ENCODE measurements around the gene SYNJ2.

Gene SYNJ2

DNA sequence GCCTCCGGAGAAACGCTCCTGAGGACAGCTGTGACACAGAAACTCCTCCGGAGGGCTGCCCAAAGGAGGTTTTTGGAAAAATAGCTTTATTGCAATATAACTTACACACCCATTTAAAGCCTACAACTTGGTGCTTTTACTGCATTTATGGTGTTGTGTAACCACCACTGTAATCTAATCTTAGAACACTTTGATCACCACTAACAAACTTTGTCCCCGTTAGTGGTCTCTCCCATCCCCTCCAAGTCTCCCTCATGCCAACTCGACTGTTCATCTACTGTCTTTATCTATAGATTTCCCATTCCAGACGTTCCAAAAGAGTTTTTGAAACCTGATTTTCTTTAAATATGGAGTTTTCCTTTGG is 62.8 kb downstream of the SYNJ2 start:
- DNase-seq: no peak

DNA sequence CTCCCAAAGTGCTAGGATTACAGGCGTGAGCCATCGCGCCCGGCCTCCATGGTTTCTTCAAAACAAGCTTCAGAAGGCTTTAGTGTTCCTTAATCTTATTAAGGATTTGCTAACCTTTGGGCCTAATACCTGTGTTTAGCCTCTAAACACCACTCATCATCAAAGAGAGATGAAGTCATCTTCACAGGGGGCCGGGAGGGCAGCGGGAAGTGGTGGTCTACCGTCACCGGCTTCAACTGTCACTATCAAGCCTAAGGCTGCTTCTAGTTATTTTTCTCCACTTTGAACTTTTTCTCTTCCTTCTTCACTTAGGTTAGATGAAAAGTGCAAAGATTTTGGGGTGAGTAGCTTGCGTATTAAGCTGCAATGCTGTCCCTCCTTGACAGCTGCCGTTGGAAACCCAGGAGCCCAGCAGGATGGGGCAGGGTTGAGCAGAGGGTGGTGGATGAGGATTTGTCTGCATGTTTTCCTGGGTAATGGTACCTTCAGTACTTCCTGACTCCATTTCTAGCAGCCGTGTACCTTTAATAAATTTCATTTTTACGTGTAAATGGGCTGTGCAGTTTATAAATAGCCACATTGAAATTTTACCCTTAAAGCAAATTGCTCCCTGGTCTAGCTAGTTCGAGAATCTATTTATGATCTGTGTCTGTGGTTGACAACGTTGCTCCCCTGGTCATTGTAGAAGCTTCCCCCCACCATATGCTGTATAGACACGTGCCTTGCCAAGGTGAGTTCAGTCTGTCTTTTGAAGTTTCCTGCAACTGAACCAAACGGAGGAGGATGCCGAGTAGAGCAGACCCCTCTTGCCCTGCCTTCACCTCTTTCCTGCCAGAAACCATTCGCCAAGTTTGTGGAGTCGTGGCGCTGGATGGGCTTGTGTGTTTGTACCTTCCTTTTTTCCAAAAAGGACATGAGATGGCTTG is 64.8 kb downstream of the SYNJ2 start:
- no peak for DNase-seq

DNA sequence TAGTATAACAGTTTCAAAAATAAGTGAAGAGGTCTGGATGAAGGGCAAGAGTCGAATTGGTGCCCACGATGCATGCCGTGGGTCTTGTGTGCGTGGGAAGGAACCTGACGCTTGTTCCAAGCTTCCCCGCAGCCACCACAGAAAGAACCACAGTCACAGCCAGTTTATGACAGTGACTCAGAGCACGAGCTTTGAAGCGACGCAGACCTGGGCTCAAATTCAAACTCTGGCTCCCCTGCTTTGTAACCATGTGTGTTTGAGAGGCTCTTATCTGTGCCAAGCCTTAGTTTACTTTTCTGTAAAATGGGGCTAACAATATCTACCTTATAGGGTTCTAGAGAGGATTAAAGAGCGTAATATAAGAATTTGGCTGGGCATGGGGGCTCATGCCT is 65.5 kb downstream of the SYNJ2 start:
- DNase-seq: peak; percentile 13

DNA sequence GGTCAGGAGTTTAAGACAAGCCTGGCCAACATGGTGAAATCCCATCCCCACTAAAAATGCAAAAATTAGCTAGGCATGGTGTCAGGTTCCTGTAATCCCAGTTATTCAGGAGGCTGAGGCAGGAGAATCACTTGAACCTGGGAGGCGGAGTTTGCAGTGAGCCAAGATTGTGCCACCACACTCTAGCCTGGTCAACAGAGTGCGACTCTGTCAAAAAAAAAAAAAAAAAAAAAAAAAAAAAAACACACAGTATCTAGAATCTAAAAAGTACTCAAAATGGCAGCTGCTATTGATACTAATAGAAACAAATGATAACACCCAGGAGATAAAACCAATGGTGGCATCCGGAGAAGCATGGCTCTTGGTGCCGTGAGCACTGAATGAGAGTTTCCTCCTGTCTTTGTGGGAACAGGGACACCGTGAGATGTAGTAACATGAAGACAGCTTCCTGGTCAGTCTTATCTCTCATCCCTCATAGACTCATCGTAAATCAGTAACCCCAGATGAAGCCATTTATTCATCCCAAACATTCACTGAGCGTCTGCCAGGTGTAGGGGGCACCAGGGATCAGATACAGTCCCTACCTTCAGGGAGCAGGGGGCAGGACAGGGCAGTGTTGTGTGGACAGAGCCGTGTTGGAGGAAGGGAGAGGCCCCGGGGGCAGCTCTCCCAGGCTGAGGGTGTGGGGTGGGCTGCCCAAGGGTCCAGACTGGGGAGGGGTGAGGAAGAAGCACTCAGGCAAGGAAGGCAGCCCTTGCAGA is 66.1 kb downstream of the SYNJ2 start:
- DNase-seq: no peak

DNA sequence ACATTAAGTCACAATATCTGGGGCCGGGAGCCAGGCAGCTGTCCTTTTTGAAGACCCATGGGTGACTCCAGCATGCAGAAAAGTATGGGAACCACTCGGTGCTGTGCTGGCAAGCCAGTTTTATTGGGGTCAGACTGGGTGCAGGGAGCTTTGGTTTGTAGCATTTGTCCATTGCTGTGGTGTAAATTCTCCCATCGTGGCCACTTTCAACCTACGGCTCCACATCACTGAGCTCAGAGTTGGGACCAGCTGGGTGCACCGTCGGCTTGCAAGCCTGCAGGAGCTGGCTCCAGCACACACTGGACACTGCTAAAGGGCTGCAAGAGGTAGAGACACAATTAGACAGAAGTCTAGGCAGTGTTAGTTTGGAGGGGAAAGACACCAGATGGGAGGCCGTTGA is 66.9 kb downstream of the SYNJ2 start:
- DNase-seq: no peak

DNA sequence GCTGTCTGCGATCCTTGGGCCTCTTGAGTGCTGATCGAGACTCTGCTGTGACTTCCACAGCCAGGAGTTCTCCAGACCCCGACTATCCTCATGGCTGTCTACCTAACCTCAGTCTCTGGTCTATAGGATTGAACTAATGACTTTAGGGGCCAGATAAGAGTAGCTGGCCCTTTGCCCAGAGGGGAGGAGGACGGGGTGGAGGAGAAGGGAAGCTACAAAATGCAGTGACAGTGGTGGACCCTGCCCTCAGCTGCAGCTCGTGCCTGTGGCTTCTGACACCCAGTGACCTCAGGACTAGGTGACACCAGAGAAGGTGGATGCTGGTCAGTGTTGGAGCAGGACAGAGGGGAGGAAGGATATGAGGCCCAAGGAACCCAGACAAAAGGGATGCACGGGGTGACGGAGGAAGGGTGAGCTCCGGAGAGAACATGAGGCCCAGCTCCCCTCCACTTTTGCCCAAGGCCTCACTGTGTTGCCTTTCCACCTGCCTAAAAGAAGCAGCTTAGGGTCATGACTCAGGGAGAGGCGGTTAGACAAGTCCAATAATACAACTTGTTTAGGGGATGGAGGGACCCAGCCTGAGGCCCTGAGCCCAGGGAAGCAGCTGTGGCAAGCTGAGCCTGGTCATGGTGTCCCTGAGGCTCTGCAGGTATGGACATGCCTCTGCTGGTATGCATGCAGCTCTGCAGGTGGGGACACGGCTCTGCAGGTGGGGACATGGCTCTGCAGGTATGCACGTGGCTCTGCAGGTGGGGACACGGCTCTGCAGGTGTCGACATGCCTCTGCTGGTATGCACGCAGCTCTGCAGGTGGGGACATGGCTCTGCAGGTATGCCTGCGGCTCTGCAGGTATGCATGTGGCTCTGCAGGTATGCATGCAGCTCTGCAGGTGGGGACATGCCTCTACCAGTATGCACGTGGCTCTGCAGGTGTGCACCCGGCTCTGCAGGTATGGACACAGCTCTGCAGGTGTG is 67.7 kb downstream of the SYNJ2 start:
- no peak for DNase-seq

DNA sequence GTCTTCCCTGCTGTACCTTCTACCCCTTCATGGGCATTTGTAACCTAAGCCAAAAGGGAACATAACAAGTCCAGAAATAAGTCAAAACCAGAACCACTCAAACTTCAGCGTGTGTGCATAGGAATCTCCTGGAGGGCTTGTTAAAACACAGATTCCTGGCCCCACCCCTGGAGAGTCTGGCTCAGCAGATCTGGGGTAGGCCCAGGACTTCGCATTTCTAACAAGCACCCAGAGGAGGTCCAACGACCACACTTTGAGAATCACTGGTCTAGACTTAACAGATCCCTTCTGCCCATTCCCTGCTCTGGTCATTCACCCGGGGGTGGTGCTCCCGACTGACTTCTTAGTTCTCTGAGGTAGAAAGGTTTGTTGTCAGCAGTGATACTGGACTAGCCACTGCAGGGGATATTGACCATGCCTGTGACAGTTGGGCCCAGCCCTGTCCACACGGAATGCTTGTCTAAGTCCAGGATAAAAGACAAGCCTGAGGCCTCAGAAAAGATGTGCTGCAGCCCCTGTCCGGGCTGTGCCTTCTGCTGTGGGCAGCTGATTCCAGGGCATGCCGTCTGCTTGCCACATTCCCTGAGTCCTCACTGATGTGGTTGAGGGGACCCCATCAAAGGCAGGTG is 68.6 kb downstream of the SYNJ2 start:
- no peak for DNase-seq

DNA sequence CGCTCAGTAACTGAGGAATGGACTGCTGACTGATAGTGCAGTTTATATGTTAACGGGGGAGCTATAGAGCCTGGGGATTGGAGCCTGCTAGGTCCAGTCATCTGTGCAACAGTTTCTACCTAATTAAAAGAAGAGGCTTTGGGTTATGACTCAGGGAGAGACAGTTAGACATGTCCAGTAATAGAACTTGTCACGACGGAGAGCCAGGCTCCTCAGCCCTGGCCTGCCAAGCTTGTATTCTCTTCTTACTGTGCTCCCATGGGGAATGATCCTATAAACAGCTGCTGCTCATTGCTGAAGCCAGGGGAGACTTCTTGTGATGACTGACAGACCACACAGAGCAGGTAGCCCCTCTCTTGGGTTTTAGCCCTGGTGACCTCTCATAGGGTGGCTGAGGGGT is 69.3 kb downstream of the SYNJ2 start:
- no peak for DNase-seq

DNA sequence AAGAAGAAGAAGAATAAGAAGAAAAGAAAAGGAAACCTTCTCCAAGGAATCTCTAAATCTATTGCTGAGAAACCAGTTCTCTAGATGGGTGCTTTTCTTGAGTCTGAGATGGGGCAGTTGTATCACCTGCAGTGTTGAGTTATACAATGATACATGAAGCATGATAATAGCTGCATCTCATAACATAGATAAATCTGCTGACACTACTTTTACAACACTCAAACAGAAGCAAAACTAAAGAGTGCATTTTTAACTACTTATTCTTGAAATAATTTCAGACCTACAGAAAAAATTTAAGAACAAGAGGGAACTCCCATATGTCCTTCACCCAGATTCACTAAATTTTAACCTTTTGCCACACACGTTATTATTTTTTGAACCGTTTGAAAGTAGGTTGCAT is 70.3 kb downstream of the SYNJ2 start:
- no peak for DNase-seq

DNA sequence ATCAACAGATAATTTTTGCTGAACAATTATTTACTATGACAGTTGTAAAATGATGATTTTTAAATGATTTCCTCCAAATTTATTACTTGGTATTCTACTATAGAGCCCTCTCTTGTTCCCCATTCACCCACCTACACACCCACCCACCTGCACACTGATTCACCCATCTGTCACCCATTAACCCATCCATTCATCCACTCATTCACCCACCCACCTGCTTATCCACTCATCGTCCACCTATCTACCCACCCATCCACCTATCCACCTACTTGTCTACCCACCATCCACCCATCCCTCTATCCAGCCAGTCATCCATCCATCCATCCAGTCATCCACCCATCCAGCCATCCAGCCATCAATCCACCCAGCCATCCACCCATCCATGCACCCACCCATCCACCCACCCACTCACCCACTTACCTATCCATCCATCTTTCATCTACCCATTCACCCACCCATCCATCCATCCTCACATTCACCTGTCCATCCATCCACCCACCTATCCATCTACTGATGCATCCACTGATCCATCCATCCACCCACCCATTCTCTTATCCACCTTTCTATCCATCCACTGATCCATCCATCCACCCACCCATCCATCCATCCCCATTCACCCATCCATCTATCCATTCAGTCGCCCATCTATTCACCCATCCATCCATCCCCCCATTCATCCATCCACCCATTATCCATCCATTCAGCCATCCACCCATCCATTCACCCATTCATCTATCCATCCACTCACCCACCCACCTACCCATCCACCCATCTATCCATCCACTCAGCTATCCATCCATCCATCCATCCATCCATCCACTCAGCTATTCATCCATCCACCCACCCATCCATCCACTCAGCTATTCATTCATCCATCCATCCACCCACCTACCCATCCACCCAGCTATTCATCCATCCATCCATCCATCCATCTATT is 72.0 kb downstream of the SYNJ2 start:
- DNase-seq: no peak

DNA sequence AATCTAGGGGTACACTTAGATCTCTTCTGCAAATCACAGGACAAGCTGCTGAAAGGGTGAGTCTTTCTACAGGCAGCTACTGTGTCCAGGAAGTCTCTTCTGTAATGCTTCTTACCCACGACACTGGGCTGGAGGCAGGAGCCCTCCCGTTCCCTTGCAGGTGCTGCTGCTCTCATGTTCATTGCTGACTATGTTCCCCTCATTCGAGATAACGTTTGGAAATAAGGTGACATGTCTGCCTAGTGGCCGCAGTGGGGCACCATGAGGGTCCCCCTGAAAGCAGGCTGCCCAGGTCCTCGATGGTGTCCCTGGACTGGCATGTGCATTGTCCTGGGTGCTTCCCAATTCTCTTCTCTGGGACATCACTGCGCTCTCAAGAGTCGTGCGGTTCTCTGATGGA is 74.7 kb downstream of the SYNJ2 start:
- no peak for DNase-seq

DNA sequence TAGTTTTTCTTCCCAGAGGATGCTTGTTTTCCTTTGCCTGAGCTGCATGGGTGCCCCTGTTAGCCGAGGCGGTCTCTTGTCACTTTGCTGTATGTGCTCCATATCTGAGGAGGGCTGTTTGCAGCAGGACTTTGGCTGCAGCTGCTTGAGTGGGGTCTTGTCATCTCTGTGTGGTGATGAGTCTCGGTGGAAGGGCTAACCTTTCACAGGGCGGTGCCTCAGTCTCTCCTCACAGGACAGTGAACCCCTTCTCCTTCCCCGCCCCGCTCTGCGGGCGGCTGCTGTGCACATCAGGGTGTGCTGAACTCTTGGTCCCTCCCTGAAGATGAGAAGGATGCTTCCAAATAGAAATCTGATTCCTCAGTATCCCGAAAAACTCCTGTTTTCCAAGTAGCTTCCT is 75.1 kb downstream of the SYNJ2 start:
- DNase-seq: no peak

DNA sequence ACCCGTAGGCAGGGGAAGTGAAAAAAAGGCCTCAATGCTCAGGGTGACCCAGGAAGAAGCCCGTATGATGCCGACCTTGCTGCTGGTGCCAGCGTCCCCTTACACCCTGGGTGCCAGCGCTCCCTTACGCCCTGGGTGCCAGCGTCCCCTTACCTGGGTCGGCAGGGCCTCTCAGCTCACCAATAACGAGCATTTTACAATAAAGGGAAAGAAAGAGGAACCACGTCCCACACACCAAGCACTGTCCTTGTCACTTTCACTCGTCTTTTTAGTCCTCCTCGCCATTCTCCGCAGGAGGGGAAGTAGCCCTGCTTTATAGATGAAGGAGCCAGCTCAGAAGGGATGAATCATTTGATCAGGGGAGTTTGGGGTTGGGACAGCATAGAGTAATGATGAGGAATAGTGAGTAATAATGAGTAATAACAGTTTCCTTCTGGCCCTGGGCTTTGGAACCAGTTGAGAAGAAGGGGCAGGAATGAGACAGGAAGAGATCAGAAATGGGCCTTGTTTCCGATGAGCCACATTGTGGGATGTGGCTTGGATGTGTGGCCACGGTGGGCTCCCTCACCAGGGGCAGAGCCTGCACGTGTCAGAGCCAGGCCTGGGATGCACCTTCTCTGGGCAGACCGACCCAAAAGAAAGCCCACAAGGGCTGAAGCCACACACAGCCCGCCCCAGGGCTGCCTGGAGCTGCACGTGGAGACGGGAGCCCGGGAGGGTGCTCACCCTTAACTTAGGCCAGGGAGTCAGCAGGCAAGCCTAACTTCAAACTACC is 75.7 kb downstream of the SYNJ2 start:
- no peak for DNase-seq

DNA sequence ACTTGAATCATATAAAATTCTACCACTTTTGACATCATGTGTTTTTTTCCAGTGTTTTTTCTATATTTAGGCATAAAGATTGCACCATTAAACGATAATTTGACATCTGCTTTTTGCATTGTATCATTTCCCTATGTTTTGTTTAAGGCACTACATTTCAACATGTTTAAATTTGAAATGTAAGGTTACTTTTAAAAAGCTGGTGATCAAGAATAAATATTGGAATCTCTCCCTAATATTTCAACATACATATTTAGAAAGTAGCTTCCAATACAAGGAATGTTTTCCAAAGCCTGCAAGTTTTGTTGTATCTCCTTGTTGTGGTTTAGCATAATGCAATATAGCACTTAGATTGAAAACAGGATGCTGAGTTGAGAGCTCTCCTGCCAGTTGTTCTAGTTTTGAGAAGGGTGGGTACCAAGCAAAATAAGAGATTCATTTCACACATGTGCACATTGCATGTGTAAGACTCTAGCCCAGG is 76.5 kb downstream of the SYNJ2 start:
- no peak for DNase-seq

DNA sequence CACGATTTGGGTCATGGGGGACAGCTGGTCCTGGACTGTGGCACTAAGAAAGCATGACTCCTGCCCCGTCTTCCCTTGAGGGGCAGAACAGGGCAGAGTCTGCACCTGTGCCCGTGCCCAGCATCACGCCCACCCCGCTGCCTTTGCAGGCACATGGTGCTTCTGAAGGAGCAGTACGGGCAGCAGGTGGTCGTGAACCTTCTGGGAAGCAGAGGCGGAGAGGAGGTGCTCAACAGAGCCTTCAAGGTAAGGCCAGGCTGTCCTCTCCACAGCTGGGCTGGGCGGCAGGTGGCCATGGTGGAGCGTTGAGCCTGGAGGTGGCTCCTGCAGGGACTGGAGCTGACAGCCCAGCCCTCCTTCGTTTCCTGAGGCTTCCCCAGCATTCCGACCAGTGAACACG is 77.4 kb downstream of the SYNJ2 start:
- no peak for DNase-seq

DNA sequence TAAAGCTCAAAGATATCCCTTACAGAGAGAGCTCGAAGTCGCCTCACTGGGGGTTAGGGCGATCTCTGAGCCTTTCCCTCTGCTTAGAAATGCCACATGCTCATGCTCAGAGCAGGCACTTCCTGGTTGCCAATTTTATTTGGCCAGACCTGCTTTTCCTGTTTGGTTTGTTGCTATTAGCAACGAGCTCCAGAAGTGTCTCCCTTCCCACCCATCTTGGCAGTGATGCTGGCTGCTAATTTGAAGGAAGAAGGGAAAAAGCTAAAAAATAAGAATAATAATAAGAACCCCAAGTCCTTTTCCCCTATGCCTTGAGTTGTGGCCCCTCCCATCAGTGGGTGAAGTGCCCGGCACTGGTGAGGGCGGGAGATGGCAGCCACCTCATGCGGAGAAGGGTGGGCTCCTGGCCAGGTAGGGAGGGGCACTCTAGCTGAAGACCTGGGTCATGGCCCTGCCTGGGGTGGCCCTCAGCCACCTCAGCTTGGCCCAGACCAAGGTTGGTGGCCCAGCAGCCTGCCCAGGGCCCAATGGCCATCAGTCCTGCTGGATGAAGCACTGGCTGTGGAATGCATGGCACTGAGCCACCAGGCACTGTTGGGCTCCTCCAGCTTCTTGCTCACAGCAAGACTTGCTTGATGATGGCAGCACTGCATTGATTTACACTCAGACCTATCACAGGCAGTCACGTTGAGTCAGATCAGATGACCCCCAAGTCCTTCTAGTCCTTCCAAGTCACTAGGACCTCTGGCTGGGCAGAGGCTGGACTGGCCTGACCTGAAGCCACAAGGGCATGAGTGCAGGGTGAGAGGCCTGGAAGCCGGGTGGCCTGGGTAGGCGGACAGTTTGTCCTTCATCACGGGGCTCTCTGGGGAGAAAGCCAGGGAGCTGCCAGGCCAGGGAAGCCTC is 79.0 kb downstream of the SYNJ2 start:
- no peak for DNase-seq

DNA sequence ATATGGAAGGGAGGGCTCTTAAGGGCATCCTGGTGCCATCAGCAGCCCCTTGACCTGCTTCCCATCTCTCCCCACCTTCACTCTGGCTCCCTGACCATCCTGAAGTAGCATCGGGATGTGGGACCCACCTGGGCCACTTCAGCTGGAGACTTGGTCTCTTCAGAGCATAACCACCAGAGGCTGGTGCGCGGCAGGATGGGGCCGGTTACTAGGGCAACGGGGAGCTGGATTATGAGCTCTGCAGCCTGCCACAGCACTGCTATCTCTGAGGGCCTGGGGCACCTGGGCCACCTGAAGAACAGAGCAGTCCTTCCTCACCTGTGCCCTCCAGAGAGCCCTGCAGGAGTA is 79.7 kb downstream of the SYNJ2 start:
- DNase-seq: no peak

DNA sequence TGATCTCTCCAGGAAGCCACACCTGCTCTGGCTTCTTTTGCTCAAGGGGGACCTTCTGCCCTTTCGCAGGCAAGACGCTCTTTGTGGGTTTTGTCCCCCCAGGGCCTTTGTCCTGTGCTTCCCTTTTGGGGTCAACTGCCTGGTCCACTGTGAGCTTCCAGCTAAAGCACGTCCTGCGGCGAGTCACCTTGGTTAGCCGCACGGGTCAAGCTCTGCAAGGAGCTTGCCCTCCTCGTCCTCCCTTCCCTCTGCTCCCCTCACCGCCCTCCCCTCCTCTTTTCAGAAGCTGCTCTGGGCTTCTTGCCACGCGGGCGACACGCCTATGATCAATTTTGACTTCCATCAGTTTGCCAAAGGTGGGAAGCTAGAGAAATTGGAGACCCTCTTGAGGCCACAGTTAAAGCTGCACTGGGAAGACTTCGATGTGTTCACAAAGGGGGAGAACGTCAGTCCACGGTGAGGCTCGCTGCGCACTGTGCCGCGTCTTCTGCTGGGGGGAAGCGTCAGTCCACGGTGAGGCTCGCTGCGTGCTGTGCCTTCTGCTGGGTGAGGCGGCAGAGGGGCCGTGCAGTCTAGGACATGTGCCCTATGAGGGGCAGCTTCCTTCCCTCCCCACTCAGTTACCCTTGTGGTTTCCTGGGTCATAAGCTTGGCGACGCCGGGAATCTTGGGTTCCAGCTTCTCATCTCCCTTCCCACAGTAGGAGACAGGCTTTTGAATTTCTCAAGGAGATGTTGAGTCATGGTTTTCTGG is 80.2 kb downstream of the SYNJ2 start:
- no peak for DNase-seq

DNA sequence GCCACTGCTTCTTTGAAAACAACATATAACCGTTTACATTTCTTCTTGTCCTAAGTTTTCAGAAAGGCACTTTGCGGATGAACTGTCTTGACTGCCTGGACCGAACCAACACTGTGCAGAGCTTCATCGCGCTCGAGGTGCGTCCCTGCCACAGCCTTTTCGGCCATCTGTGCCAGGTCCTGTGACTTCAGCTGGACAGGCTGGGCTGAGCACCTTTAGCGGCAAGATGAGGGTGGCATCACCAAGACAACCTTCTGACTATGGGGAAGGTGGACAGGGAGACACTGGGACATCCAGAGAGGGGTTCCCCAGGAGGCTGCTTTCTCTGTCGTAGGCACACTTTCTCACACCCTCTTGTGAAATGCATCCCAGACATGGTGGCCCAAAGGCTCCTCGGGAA is 82.1 kb downstream of the SYNJ2 start:
- no peak for DNase-seq

Data from activated effector memory CD4-positive, alpha-beta T cell treated with Interleukin-2 at 50 U/mL for 16 hours (primary cell).